K562 (cell line): ENCODE results near the gene FKRP. TPM values are rescaled to one million over a fixed set of nuclear protein-coding genes. Genes with fewer than 3 reads are reported as not detected.

Source experiments
- ATAC-seq: fragments of 200-7000 bp; cut with Tn5 transposase; 3 replicates; pipeline ENCODE4 v1.9.1; 2020; ENCODE audit warnings: moderate library complexity
- BruUV-seq: library from RNA; stranded (reverse); fragments of 400-500 nt; replicated peaks from 2 replicates; lab custom pipeline; 2021; lab: Mats Ljungman, UMichigan
- CTCF ChIA-PET: fragments of 300-600 bp; formaldehyde crosslinking; extraction: SDS; loops from one replicate; lab custom pipeline; 2021; ENCODE audit warnings: low intra/inter-chr PET ratio; lab: Yijun Ruan, JAX
- POLR2A ChIA-PET: fragments of 300-600, 350-650 bp; sonication (Branson Sonifier 250); formaldehyde crosslinking; extraction: SDS; loops from one replicate; lab custom pipeline; 2021; ENCODE audit warnings: antibody characterized with exemption, inconsistent platforms; lab: Yijun Ruan, JAX
- DNase-seq, 4 experiments: peaks; one replicate each; pipeline versions ENCODE4 v3.0.0 to v3.0.0-alpha.2; 2011 to 2018; ENCODE audit warnings: low spot score in 3 of 4, mixed read lengths in 3 of 4; ENCODE audit errors: extremely low read depth in 1 of 4
- FAIRE-seq: peaks from 2 replicates; lab custom pipeline; 2011; peaks lifted over from hg19 to GRCh38; lab: Jason Lieb, UNC
- H2AFZ ChIP-seq: 2 replicates; pipeline ENCODE4 v1.6.0; 2011; ENCODE audit warnings: low read depth, low read length, control low read depth, inconsistent platforms
- H3K27ac ChIP-seq: fragments of 200-600 bp; 3 replicates; pipeline ENCODE4 v1.8.0; 2011; ENCODE audit warnings: low read depth, mild to moderate bottlenecking, control low read depth, inconsistent platforms, low read length, moderate library complexity, mixed read lengths; ENCODE audit errors: extremely low read depth
- H3K27me3 ChIP-seq, 2 experiments: fragments of 300-600 bp in 1 of 2; 2 replicates in 1 of 2; 3 replicates in 1 of 2; pipeline versions ENCODE4 v1.6.0 to v1.8.0; 2011; ENCODE audit warnings: inconsistent platforms in 2 of 2, low read length in 2 of 2, mild to moderate bottlenecking in 1 of 2, mixed read lengths in 1 of 2, moderate library complexity in 1 of 2; ENCODE audit not compliant: control insufficient read depth in 2 of 2, insufficient read depth in 2 of 2
- H3K36me3 ChIP-seq: fragments of 300-600 bp; 3 replicates; pipeline ENCODE4 v1.8.0; 2011; ENCODE audit warnings: mild to moderate bottlenecking, low read length, inconsistent platforms; ENCODE audit not compliant: control insufficient read depth, insufficient read depth
- H3K4me1 ChIP-seq, 2 experiments: fragments of 200-600 bp in 1 of 2; replicated peaks in 1 of 2; 2 replicates in 1 of 2; 3 replicates in 1 of 2; pipeline versions ENCODE4 v1.5.1 to v1.8.0; 2011; ENCODE audit warnings: inconsistent platforms in 2 of 2, low read length in 2 of 2, mild to moderate bottlenecking in 1 of 2, mixed read lengths in 1 of 2, moderate library complexity in 1 of 2; ENCODE audit not compliant: control insufficient read depth in 2 of 2, insufficient read depth in 2 of 2
- H3K4me2 ChIP-seq: 2 replicates; pipeline ENCODE4 v1.6.1; 2011; ENCODE audit warnings: low read length, control low read depth, inconsistent platforms, mixed read lengths; ENCODE audit not compliant: insufficient read depth
- H3K4me3 ChIP-seq: fragments of 200-600 bp; sonication (generic), shearing (Covaris generic); 2 replicates; pipeline ENCODE4 v1.5.1; 2016; ENCODE audit warnings: control low read depth, inconsistent platforms
- H3K79me2 ChIP-seq: fragments of 200-600 bp; 3 replicates; pipeline ENCODE4 v1.8.0; 2011; ENCODE audit warnings: low read length, inconsistent platforms; ENCODE audit not compliant: control insufficient read depth, insufficient read depth
- H3K9ac ChIP-seq, 2 experiments: 2 replicates each; pipeline versions ENCODE4 v1.6.0 to v1.6.1; 2011; ENCODE audit warnings: low read depth in 2 of 2, low read length in 2 of 2, control low read depth in 1 of 2, inconsistent platforms in 1 of 2, mild to moderate bottlenecking in 1 of 2, mixed read lengths in 1 of 2; ENCODE audit not compliant: insufficient read depth in 1 of 2
- H3K9me1 ChIP-seq: one replicate; pipeline ENCODE4 v1.6.0; 2011; ENCODE audit warnings: inconsistent platforms, mild to moderate bottlenecking, low read length, moderate library complexity; ENCODE audit not compliant: control insufficient read depth, insufficient read depth
- H3K9me3 ChIP-seq: replicated peaks from 2 replicates; pipeline ENCODE4 v1.5.1; 2011; ENCODE audit warnings: low read depth, low read length, inconsistent platforms; ENCODE audit not compliant: control insufficient read depth, insufficient read depth
- H4K20me1 ChIP-seq: replicated peaks from 2 replicates; pipeline ENCODE4 v1.6.1; 2011; ENCODE audit warnings: low read length, inconsistent platforms, mixed read lengths; ENCODE audit not compliant: control insufficient read depth, insufficient read depth
- ARID4B ChIP-seq: sonication (generic); formaldehyde crosslinking; IDR thresholded peaks from 2 replicates; pipeline ENCODE4 v1.8.0; 2022; ENCODE audit warnings: mild to moderate bottlenecking, missing genetic modification reagents
- CCNT2 ChIP-seq: IDR thresholded peaks from 2 replicates; pipeline ENCODE4 v1.6.1; 2011; ENCODE audit warnings: borderline replicate concordance, low read depth, mild to moderate bottlenecking, moderate library complexity, mixed read lengths, low read length; ENCODE audit not compliant: insufficient read length; ENCODE audit errors: extremely low read depth
- HCFC1 ChIP-seq: IDR thresholded peaks from 2 replicates; pipeline ENCODE4 v1.6.1; 2012; ENCODE audit warnings: low read depth, low read length, improper control_type of control experiment
- POLR2G ChIP-seq: fragments of 200-400 bp; formaldehyde crosslinking; IDR thresholded peaks from 2 replicates; pipeline ENCODE4 v1.6.1; 2017; ENCODE audit warnings: low read depth, mild to moderate bottlenecking, antibody characterized with exemption, low read length, moderate library complexity
- PYGO2 ChIP-seq: fragments of 450-650 bp; IDR thresholded peaks from 2 replicates; pipeline ENCODE4 v1.6.1; 2016; ENCODE audit warnings: mild to moderate bottlenecking, missing genetic modification characterization, moderate library complexity, missing compliant biosample characterization
- RBFOX2 ChIP-seq: fragments of 200-400 bp; formaldehyde crosslinking; IDR thresholded peaks from 2 replicates; pipeline ENCODE4 v1.6.1; 2017; ENCODE audit warnings: low read depth, mild to moderate bottlenecking, low read length, moderate library complexity
- RBM22 ChIP-seq: fragments of 200-400 bp; formaldehyde crosslinking; IDR thresholded peaks from 2 replicates; pipeline ENCODE4 v1.6.1; 2018; ENCODE audit warnings: low read length, low read depth; ENCODE audit not compliant: poor library complexity, severe bottlenecking
- WGBS: fragments of 100-300 bp; shearing (Covaris generic); methylation state at CpG from one replicate; pipeline ENCODE4 v1.1.6; 2016; ENCODE audit warnings: low coverage, mixed read lengths; ENCODE audit not compliant: insufficient coverage; ENCODE audit errors: missing lambda C conversion rate; 5-methylcytosine and 5-hydroxymethylcytosine counted together
- in situ Hi-C: fragments of 300-500 bp; cut with MboI; formaldehyde crosslinking; loops from 4 replicates; pipeline ENCODE4 v1.15.0; 2018; ENCODE audit warnings: inconsistent platforms, mixed read lengths
- intact Hi-C: fragments of 100-400 bp; cut with micrococcal nuclease; formaldehyde crosslinking; loops from 2 replicates; pipeline ENCODE4 v1.14.2; 2022
- polyA plus RNA-seq, 8 experiments: library from polyadenylated mRNA; depleted of rRNA in 4 of 8; stranded (reverse) in 5 of 8; unstranded in 3 of 8; fragments of >200 nt; fragmentation: Nextera tagmentation in 2 of 8; fragmentation: Illumina TruSeq in 1 of 8; extraction: Ambion mirVana in 2 of 8; extraction: Trizol in 1 of 8; gene quantifications; 2 replicates each; pipeline versions ENCODE4 v1.2.1 to v1.2.3, GENCODE V29; 2011 to 2014; ENCODE audit warnings: inconsistent platforms in 1 of 8, missing spikeins in 1 of 8
- total RNA-seq, 7 experiments: library from RNA; depleted of rRNA in 6 of 7; stranded (reverse); fragments of >200 nt in 6 of 7; fragmentation: Illumina TruSeq in 2 of 7; extraction: Trizol in 2 of 7; gene quantifications; 2 replicates each; pipeline versions ENCODE4 v1.2.1 to v1.2.3, GENCODE V29; 2011 to 2021; ENCODE audit warnings: low replicate concordance in 1 of 7

The FKRP gene
- total and polyA plus RNA-seq, 9 of the 15 experiments (the other 6 are each of a cell fraction or from before 2014, with no cell fraction given): 0.68 to 16.1 (median 6.5) TPM

- Histone ChIP-seq H3K4me2 (no peak overlapping the region), H3K36me3 (peaks cover 73% of the 10 kb centered on the region; the same call in 2 of the 3 replicates), H2AFZ (no peak overlapping the region), H3K9ac (peak overlapping the region in 1 of 2 experiments; percentile 32; a peak in 2 of 4 replicates), H3K4me1 (peaks cover 10 to 68% of the 10 kb centered on the region in 2 experiments; a peak in 4 of 5 replicates), H3K9me3 (no peaks in the 10 kb centered on the region), H3K27me3 (no peaks in the 10 kb centered on the region), H3K4me3 (no peak overlapping the region), H3K79me2 (peaks cover 11% of the 10 kb centered on the region), H3K27ac (no peak overlapping the region), H4K20me1 (peaks cover 7% of the 10 kb centered on the region; the same call in 1 of the 2 replicates), H3K9me1 (no peaks in the 10 kb centered on the region)
- no peak for ATAC-seq
- no peak for TF ChIP-seq ARID4B (CRISPR knock-in tag)
- TF ChIP-seq RBFOX2: 0 out of 2 replicates have a peak, but pooled peaks have one; percentile 18
- TF ChIP-seq PYGO2 (tag): no peak
- TF ChIP-seq POLR2G: peak; percentile 42; the same call in 1 of the 2 replicates
- no peak for TF ChIP-seq HCFC1
- TF ChIP-seq RBM22: peak; percentile 57
- no peak for TF ChIP-seq CCNT2
- 88% methylated on average over 15 of the region's 22 CpGs for WGBS
- in situ Hi-C loops: no loop called here
- BruUV-seq: no TSS peak
- ChIA-PET POLR2A (interaction anchor here (1.3 kb wide), 1 partner anchor 10 kb away, joined by 5 read pairs; no protein-coding TSS in a partner anchor), CTCF (no interaction called here)
- DNase-seq: no peak
- FAIRE-seq: no peak
- intact Hi-C loops: no loop called here
Measured at GRCh38 chr19:46720503-46721239, 25.2 kb upstream of the FKRP start.
